Heart left ventricle (tissue), 13 donors: ENCODE data around the gene STON2.

Experiments
- CTCF ChIP-seq, 12 donors: fragments of 200-600 bp; sonication (generic) in 4 of 12; IDR thresholded peaks; one replicate each; pipeline versions ENCODE4 v1.5.0 to v1.8.0; 2018 to 2022; ENCODE audit warnings: antibody characterized with exemption in 12 of 12, mild to moderate bottlenecking in 5 of 12
- POLR2A ChIP-seq, 2 donors: fragments of 450-650 bp; IDR thresholded peaks; one replicate each; pipeline ENCODE4 v1.6.1; 2017; ENCODE audit warnings: antibody characterized with exemption in 2 of 2, mild to moderate bottlenecking in 2 of 2, moderate library complexity in 2 of 2
- donor health status: ischemic (EF 13 %, LVEDD 7.1; RV severe dilation, severe dysfunction).
- donor health status: DM: no; HTN: yes; CAD: no.
- donor health status: DM: no; HTN: no; CAD: no.
- donor health status: ischemic (EF 25% LVEDD 6.9; RV normal size, moderate dysfunction).
- donor health status: ischemic (EF 25% LVEDD 5.7; RV mildly dilated, moderate dysfunction).
- donor health status: ischemic (EF 35%, LVEDD 5.7; RV mildly dilated, moderate dysfunction).
- donor health status: nonischemic (EF 11% LVEDD 7.7; RV severe dilation, severe dysfunction).
- donor health status: DM: yes; HTN: yes; CAD: no.
- donor health status: PGD.
- donor health status: ischemic (EF 29% LVEDD 5.4; RV normal size, mild dysfunction).
- donor health status: nonischemic (EF 23%, LVEDD 6.1; RV moderate dilation, normal function).

- TF ChIP-seq CTCF (IDR thresholded peaks at IDR 0.05) (no peak), POLR2A (IDR thresholded peaks at IDR 0.05) (no peak)
These were observed 95.1 kb downstream of the STON2 start for GRCh38 chr14:81305065-81305464.
